Eye (tissue), 1 donor: ENCODE data around the gene C6orf132.

Source experiments
- DNase-seq: peaks from one replicate; pipeline ENCODE4 v3.0.0-alpha.2; 2015

C6orf132 gene

DNA sequence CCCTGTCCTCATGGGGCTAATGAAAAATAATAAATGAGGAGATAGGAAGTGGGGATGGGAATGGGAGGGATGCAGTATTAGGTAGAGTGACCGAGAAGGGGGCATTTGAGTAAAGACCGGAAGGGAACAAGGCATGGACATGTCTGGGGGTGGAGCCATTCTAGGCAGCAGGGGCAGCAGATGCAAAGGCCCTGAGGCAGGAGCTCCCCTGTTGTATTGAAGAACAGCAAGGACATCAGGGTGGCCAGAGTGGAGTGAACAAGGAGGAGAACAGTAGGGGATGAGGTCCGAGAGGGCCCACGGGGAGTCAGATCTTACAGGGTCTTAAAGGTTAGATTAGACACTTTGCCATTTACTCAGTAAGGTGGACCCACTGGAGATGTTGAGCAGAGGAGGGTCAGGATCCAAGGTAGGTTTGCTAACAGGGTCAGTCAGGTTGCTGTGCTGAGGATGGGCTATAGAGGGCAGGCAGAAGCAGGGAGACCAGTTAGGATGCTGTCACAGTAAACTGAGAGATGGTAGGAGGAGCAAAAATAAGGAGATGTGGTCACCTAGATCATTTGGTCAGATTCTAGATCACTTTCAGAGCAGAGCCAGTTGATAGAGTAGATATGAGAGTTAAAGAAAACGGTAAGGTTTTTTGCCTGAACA lies 73.4 kb downstream of the C6orf132 start:
- DNase-seq: no peak

DNA sequence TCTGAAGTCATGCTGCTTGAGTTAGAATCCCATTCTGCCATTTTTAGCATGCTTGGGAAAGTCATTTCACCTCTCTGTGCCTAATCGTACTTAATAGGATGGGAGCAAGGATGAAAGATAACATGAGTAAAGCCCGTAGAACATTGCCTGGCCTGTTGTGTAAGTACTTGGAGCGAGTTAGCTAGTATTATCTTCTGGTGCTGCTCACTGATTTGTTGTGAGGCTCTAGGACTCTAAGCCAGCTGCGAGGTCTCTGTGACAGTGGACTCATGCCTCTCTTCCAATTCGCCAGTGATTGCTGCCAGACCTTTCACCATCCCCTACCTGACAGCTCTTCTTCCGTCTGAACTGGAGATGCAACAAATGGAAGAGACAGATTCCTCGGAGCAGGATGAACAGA lies 74.2 kb downstream of the C6orf132 start:
- no peak for DNase-seq

DNA sequence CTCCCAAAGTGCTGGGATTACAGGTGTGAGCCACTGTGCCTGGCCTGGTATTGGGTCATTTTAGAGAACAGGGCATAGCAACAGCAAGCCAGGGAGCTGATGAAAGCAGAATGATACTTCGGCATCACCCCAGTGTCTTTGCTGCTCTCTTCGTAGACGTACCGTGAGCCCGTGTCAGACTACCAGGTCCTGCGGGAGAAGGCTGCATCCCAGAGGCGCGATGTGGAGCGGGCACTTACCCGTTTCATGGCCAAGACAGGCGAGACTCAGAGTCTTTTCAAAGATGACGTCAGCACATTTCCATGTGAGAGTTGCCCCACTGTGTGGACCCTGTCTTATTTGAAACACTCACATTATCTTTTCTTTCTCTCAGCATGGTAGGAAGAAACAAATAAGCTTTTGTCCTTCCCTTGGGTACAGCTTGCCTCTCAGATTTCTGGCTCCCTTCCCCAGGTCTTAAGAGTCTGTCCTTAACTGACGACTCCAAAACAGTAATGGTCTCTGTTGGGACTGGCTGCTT lies 76.2 kb downstream of the C6orf132 start:
- DNase-seq: no peak

DNA sequence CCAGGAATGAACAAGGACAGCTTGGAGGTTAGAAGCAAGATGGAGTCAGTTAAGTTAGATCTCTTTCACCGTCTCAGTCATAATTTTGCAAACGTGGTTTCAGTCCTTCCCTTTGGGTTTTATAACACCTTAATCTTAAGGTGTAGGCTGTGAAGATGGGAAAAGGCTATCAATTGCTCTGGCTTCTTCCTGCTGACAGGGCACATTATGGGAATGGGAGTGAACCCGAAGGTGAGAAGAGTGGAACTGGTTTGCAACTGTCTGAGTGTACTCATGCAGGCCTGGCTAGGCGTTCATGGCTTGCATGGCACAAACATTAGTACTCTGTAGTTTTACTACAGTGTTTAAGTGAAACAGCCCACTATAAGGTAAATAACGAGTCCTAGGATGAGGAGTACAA lies 82.7 kb downstream of the C6orf132 start:
- DNase-seq: no peak

DNA sequence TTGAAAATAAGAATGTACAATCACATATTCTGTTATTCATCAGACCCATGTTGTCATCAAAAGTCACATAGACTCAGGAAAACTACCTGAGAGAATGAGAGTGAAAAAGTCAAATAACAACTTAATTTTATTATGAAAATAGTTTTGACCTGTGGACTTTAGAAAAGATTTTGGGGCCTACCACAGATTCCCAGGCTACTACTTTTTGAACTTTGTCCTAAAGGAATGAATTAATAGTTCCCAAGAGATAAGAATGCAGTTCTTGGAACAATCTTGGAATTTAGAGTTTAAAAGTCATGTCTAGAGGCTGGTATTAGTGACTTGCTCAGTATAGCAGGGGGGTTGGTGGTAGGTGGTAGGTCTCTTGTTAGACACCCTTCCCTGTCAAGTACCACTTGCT lies 88.8 kb downstream of the C6orf132 start:
- DNase-seq: no peak

DNA sequence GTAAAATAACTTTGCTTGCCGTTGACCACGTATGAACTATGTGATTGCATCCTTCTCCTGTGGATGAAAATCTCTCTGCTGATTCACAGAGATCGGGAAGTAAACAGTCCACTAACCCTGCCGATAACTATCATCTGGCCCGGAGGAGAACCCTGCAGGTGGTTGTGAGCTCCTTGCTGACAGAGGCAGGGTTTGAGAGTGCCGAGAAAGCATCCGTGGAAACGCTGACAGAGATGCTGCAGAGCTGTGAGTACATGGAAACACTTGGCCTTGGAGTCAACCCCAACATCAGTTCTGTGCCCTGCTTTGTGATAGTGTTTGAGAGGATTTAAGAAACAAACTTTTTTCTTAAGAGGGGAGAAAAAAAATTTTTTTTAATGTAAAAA lies 91.2 kb downstream of the C6orf132 start:
- DNase-seq: no peak
